G401 (cell line): ENCODE results near the gene IMP4. TPM values are rescaled to one million over a fixed set of nuclear protein-coding genes. Genes with fewer than 3 reads are reported as not detected.

Source experiments
- DNase-seq: peaks from one replicate; pipeline ENCODE4 v3.0.0-alpha.2; 2015; ENCODE audit warnings: low spot score
- in situ Hi-C: cut with HindIII; loops from 2 replicates; pipeline ENCODE4 v1.10.0; 2016; ENCODE audit warnings: low sequenced_read_pairs, mixed read lengths
- total RNA-seq: library from RNA; depleted of rRNA; stranded (reverse); fragments of >200 nt; shearing (Covaris generic); gene quantifications from 2 replicates; pipeline ENCODE4 v1.2.3, GENCODE V29; 2014

Gene IMP4
- total RNA-seq, 1 experiment from 2014 or later, result 84.2 TPM

GRCh38 chr2:130353291-130354138, 10.8 kb downstream of the IMP4 start:
- DNase-seq, result no peak
- in situ Hi-C loops, result no loop called here

DNA sequence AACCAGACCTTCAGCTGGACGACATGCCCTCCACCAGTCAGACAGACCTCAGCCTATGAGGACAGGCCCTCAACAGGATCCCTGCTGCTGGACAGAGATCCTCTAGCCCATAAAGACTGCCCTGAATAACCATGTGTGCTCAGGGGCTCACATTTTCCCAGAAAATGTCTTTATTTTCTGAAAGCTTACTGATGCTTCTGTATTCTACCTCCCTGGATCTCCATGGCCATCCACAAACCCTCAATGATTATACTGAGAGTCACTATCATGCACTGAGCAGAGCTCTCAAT, 11.4 kb downstream of the IMP4 start:
- in situ Hi-C loops, result no loop called here
- DNase-seq, result no peak

- peak; percentile 16 for DNase-seq
- in situ Hi-C loops, result no loop called here
These were observed 12.5 kb downstream of the IMP4 start for GRCh38 chr2:130355172-130355577.

- peak; percentile 88 for DNase-seq
- in situ Hi-C loops, result no loop called here
These were observed 13.1 kb downstream of the IMP4 start, which contains the start of gene PTPN18 for GRCh38 chr2:130355578-130356431. PTPN18 (plus strand) TSS chr2:130356056; CDS start chr2:130356108, 52 bp downstream.

GRCh38 chr2:130357864-130358263, 15.2 kb downstream of the IMP4 start:
- in situ Hi-C loops, result no loop called here
- no peak for DNase-seq

GRCh38 chr2:130358420-130359350, 16.0 kb downstream of the IMP4 start:
- DNase-seq, result no peak
- in situ Hi-C loops, result no loop called here

GRCh38 chr2:130359466-130359865, 16.8 kb downstream of the IMP4 start:
- in situ Hi-C loops, result no loop called here

DNA sequence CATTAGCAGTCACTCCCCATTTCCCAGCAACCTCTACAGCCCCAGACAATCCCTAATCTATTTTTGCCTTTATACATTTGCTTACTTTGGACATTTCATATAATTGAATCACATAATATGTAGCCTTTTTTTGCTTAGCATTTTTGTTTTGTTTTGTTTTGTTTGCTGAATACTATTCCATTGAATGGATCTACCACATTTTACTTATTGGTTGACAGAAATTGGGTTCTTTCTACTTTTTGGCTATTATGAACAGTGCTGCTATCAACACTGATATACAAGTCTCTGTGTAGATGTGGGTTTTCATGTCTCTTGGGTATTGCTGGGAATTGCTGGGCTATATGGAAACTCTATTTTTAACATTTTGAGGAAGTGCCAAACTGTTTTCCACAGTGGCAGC, 20.8 kb downstream of the IMP4 start:
- in situ Hi-C loops, result no loop called here

More at GRCh38 chr2:130359466-130359865, 16.8 kb downstream of the IMP4 start:
- DNase-seq, result no peak

GRCh38 chr2:130365075-130365474, 22.4 kb downstream of the IMP4 start:
- in situ Hi-C loops, result no loop called here
- no peak for DNase-seq

More for the DNA sequence above, 20.8 kb downstream of the IMP4 start:
- no peak for DNase-seq

DNA sequence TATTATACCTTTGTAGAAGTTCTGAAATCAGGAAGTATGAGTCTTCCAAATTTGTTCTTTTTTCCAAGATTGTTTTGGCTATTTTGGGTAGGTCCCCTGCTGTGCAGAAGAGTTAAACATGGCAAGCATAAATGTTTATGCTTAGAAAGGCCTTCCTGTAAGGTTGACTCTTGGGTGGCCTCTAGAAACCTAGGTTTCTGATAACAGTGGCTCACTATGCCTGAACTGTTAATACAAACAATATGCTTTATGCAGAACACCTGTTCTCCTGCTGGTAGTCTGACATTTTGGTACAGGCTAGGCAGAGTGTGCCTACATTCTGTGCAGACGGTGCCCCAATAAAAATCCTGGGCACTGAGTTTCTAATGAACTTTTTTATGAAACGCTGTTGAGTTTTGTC, 23.3 kb downstream of the IMP4 start:
- DNase-seq, result no peak
- in situ Hi-C loops, result no loop called here

- no peak for DNase-seq
- in situ Hi-C loops, result no loop called here
These were observed 24.0 kb downstream of the IMP4 start for GRCh38 chr2:130366720-130367119.

GRCh38 chr2:130368786-130369185, 26.1 kb downstream of the IMP4 start:
- in situ Hi-C loops, result no loop called here
- no peak for DNase-seq

DNA sequence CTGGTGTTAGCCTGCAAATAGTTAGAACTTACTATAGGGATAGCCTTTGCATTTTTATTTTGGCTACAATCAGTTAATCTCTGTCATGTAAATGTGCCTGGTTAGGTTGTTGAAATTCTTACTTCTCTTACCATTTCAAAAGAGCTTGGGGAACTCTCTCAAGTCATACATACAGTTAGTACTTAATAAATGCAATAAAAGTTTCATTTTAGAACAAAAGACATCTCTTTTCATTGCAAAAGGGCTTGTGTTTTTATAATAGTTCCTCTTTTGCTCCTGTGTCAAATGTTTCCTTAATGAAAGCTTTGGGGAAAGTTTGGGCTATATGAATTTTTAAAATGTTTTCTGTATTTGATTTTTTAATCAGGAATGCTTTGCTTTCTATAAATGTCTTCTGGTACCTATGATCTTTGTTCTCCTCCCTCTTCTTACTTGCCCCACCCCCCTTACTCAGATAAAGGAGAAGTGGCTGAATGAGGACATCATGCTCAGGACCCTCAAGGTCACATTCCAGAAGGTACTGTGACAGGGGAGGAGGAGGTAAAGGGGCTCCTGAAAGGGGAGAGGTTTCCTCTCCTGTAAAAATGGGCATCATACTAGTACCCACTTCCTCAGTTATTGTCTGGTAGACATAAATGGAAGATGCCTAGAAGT, 26.7 kb downstream of the IMP4 start:
- in situ Hi-C loops, result no loop called here
- no peak for DNase-seq

DNA sequence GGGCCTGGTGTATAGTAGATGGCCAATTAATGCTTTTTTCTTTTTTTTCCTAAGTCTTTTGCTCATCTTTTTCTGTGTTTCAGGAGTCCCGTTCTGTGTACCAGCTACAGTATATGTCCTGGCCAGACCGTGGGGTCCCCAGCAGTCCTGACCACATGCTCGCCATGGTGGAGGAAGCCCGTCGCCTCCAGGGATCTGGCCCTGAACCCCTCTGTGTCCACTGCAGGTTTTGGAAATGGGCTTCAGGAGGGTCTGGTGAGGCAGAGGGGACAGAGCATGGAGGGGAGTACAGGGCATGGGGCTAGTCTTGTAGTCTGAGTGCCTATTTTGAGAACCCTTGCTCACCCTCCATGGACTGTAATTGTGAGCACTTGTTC, 27.3 kb downstream of the IMP4 start:
- in situ Hi-C loops, result no loop called here
- DNase-seq, result no peak

- no peak for DNase-seq
- in situ Hi-C loops, result no loop called here
These were observed 27.8 kb downstream of the IMP4 start for GRCh38 chr2:130370490-130370889.

DNA sequence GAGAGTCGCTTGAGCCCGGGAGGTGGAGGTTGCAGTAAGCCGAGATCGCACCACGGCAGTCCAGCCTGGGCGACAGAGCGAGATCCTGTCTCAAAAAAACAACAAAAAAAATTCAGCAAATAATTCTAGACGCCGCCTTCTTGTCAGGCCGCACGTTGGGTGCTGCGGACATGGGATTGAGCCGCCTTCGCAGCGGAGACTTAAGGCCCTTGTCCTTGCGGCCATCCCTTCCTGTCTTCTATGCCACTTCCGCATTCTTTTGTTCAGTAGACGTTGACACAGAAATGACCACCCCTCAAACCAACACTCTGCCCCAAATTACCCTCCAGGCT, 29.0 kb downstream of the IMP4 start:
- in situ Hi-C loops, result no loop called here

DNA sequence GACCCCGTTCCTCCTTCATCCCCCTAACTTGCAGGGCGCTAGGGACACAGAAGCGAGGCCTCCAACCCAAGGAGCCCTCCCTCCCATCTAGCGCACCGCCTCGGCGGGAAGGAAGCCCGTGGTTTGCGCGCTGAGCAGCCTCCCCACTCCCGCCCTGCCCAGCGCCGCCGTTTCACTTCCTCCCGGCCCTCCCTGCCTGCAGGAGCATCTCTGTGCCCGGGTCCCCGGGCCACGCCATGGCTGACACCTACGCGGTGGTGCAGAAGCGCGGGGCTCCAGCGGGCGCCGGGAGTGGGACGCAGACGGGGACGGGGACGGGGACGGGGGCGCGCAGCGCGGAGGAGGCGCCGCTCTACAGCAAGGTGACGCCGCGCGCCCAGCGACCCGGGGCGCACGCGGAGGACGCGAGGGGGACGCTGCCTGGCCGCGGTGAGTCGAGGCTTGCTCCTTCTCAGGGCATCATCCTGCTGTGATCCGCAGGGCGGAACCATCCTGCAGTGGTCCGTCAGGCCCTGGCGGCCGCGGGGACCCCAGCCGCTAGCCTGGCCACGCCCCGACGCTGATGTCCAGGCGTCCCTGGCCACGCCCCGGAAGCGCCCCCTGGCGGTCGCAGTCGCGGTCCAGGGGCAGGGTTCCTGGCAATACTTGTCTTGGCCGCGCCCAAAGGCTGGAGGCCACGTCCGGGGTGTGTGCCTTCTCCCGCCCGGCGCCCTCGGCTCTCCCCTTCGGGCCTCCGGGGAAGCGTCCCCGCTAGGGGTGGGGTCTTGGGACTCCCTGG, 29.5 kb downstream of the IMP4 start:
- in situ Hi-C loops, result no loop called here
- peak; percentile 78 for DNase-seq

More for the DNA sequence above, 29.0 kb downstream of the IMP4 start:
- DNase-seq, result no peak
